ENCODE results near the gene NRF1.
"Not testable (repeated sequence)": the region's sequence is repeated elsewhere in the genome, so short reads cannot be mapped to it uniquely, and the experiment has no call there.

Gene NRF1

GRCh38 chr7:129578829-129579228 lies 32.7 kb upstream of the NRF1 start:
- H3K9me3 ChIP-seq (ENCODE audit: control insufficient read depth, insufficient read depth, low read length) = no peaks in the 10 kb centered on the region; the same call in 1 of the 2 replicates
- H3K27ac ChIP-seq (ENCODE audit: low read length) = no peak overlapping the region
- WGBS (ENCODE audit: insufficient coverage, insufficient read length) = no CpG with 5 or more reads among the region's 12 CpGs

GRCh38 chr7:129586179-129586578 lies 25.3 kb upstream of the NRF1 start:
- no CpG with 5 or more reads among the region's 5 CpGs for WGBS (ENCODE audit: insufficient coverage, insufficient read length)

More at GRCh38 chr7:129578829-129579228, 32.7 kb upstream of the NRF1 start:
- H3K36me3 ChIP-seq (ENCODE audit: control insufficient read depth, insufficient read depth, low read length) = no peaks in the 10 kb centered on the region
- H3K27me3 ChIP-seq (ENCODE audit: control insufficient read depth, insufficient read depth, low read length) = no peaks in the 10 kb centered on the region
- DNase-seq (ENCODE audit: low read depth, low spot score) = no peak
- no peaks in the 10 kb centered on the region for H3K4me1 ChIP-seq (ENCODE audit: control insufficient read depth, insufficient read depth, low read length)
- no peak overlapping the region for H3K4me3 ChIP-seq (ENCODE audit: low read length)

GRCh38 chr7:129588268-129588667 lies 23.3 kb upstream of the NRF1 start:
- H3K27ac ChIP-seq (ENCODE audit: low read length) = no peak overlapping the region
- no peaks in the 10 kb centered on the region for H3K27me3 ChIP-seq (ENCODE audit: control insufficient read depth, insufficient read depth, low read length)
- H3K36me3 ChIP-seq (ENCODE audit: control insufficient read depth, insufficient read depth, low read length) = no peaks in the 10 kb centered on the region
- no peaks in the 10 kb centered on the region for H3K4me1 ChIP-seq (ENCODE audit: control insufficient read depth, insufficient read depth, low read length)
- DNase-seq (ENCODE audit: low read depth, low spot score) = no peak
- no peak overlapping the region for H3K4me3 ChIP-seq (ENCODE audit: low read length)
- no peaks in the 10 kb centered on the region for H3K9me3 ChIP-seq (ENCODE audit: control insufficient read depth, insufficient read depth, low read length)

More at GRCh38 chr7:129586179-129586578, 25.3 kb upstream of the NRF1 start:
- not testable (repeated sequence) for H3K4me1 ChIP-seq (ENCODE audit: control insufficient read depth, insufficient read depth, low read length); H3K36me3 ChIP-seq (ENCODE audit: control insufficient read depth, insufficient read depth, low read length); H3K27me3 ChIP-seq (ENCODE audit: control insufficient read depth, insufficient read depth, low read length); H3K9me3 ChIP-seq (ENCODE audit: control insufficient read depth, insufficient read depth, low read length); H3K27ac ChIP-seq (ENCODE audit: low read length); H3K4me3 ChIP-seq (ENCODE audit: low read length); DNase-seq (ENCODE audit: low read depth, low spot score)

GRCh38 chr7:129591868-129592267 lies 19.7 kb upstream of the NRF1 start:
- WGBS (ENCODE audit: insufficient coverage, insufficient read length) = no CpG with 5 or more reads among the region's 4 CpGs

GRCh38 chr7:129596386-129596785 lies 15.1 kb upstream of the NRF1 start:
- WGBS (ENCODE audit: insufficient coverage, insufficient read length) = no CpG with 5 or more reads among the region's 6 CpGs
- DNase-seq (ENCODE audit: low read depth, low spot score) = not testable (repeated sequence)

More at GRCh38 chr7:129591868-129592267, 19.7 kb upstream of the NRF1 start:
- no peaks in the 10 kb centered on the region for H3K27me3 ChIP-seq (ENCODE audit: control insufficient read depth, insufficient read depth, low read length)
- H3K9me3 ChIP-seq (ENCODE audit: control insufficient read depth, insufficient read depth, low read length) = no peaks in the 10 kb centered on the region
- H3K4me1 ChIP-seq (ENCODE audit: control insufficient read depth, insufficient read depth, low read length) = no peaks in the 10 kb centered on the region
- no peak overlapping the region for H3K27ac ChIP-seq (ENCODE audit: low read length)
- no peak for DNase-seq (ENCODE audit: low read depth, low spot score)
- no peaks in the 10 kb centered on the region for H3K36me3 ChIP-seq (ENCODE audit: control insufficient read depth, insufficient read depth, low read length)
- no peak overlapping the region for H3K4me3 ChIP-seq (ENCODE audit: low read length)

GRCh38 chr7:129597672-129598071 lies 13.8 kb upstream of the NRF1 start:
- H3K36me3 ChIP-seq (ENCODE audit: control insufficient read depth, insufficient read depth, low read length) = no peaks in the 10 kb centered on the region
- no peaks in the 10 kb centered on the region for H3K4me1 ChIP-seq (ENCODE audit: control insufficient read depth, insufficient read depth, low read length)
- H3K4me3 ChIP-seq (ENCODE audit: low read length) = no peak overlapping the region
- no peaks in the 10 kb centered on the region for H3K9me3 ChIP-seq (ENCODE audit: control insufficient read depth, insufficient read depth, low read length)
- no peak overlapping the region for H3K27ac ChIP-seq (ENCODE audit: low read length)
- no peaks in the 10 kb centered on the region for H3K27me3 ChIP-seq (ENCODE audit: control insufficient read depth, insufficient read depth, low read length)
- DNase-seq (ENCODE audit: low read depth, low spot score) = no peak

More at GRCh38 chr7:129596386-129596785, 15.1 kb upstream of the NRF1 start:
- not testable (repeated sequence) for H3K36me3 ChIP-seq (ENCODE audit: control insufficient read depth, insufficient read depth, low read length); H3K9me3 ChIP-seq (ENCODE audit: control insufficient read depth, insufficient read depth, low read length); H3K4me3 ChIP-seq (ENCODE audit: low read length); H3K4me1 ChIP-seq (ENCODE audit: control insufficient read depth, insufficient read depth, low read length); H3K27me3 ChIP-seq (ENCODE audit: control insufficient read depth, insufficient read depth, low read length); H3K27ac ChIP-seq (ENCODE audit: low read length)

GRCh38 chr7:129599174-129599573 lies 12.3 kb upstream of the NRF1 start:
- H3K9me3 ChIP-seq (ENCODE audit: control insufficient read depth, insufficient read depth, low read length) = no peaks in the 10 kb centered on the region
- no peaks in the 10 kb centered on the region for H3K27me3 ChIP-seq (ENCODE audit: control insufficient read depth, insufficient read depth, low read length)
- DNase-seq (ENCODE audit: low read depth, low spot score) = no peak
- no CpG with 5 or more reads among the region's 5 CpGs for WGBS (ENCODE audit: insufficient coverage, insufficient read length)
- H3K4me1 ChIP-seq (ENCODE audit: control insufficient read depth, insufficient read depth, low read length) = no peaks in the 10 kb centered on the region
- H3K27ac ChIP-seq (ENCODE audit: low read length) = no peak overlapping the region
- H3K4me3 ChIP-seq (ENCODE audit: low read length) = no peak overlapping the region
- H3K36me3 ChIP-seq (ENCODE audit: control insufficient read depth, insufficient read depth, low read length) = no peaks in the 10 kb centered on the region

GRCh38 chr7:129603594-129603993 lies 7.9 kb upstream of the NRF1 start:
- DNase-seq (ENCODE audit: low read depth, low spot score); H3K27ac ChIP-seq (ENCODE audit: low read length); H3K9me3 ChIP-seq (ENCODE audit: control insufficient read depth, insufficient read depth, low read length); H3K36me3 ChIP-seq (ENCODE audit: control insufficient read depth, insufficient read depth, low read length); H3K4me1 ChIP-seq (ENCODE audit: control insufficient read depth, insufficient read depth, low read length); H3K4me3 ChIP-seq (ENCODE audit: low read length); H3K27me3 ChIP-seq (ENCODE audit: control insufficient read depth, insufficient read depth, low read length): not testable (repeated sequence)
- no CpG with 5 or more reads among the region's 5 CpGs for WGBS (ENCODE audit: insufficient coverage, insufficient read length)

- WGBS (ENCODE audit: insufficient coverage, insufficient read length) = no CpG with 5 or more reads among the region's 3 CpGs
- H3K27ac ChIP-seq (ENCODE audit: low read length); H3K36me3 ChIP-seq (ENCODE audit: control insufficient read depth, insufficient read depth, low read length); H3K4me3 ChIP-seq (ENCODE audit: low read length); H3K9me3 ChIP-seq (ENCODE audit: control insufficient read depth, insufficient read depth, low read length); DNase-seq (ENCODE audit: low read depth, low spot score); H3K27me3 ChIP-seq (ENCODE audit: control insufficient read depth, insufficient read depth, low read length); H3K4me1 ChIP-seq (ENCODE audit: control insufficient read depth, insufficient read depth, low read length): not testable (repeated sequence)
Measured at GRCh38 chr7:129604021-129604420, 7.5 kb upstream of the NRF1 start.

- H3K27me3 ChIP-seq (ENCODE audit: control insufficient read depth, insufficient read depth, low read length) = no peaks in the 10 kb centered on the region
- no peaks in the 10 kb centered on the region for H3K9me3 ChIP-seq (ENCODE audit: control insufficient read depth, insufficient read depth, low read length)
- H3K4me3 ChIP-seq (ENCODE audit: low read length) = no peak overlapping the region
- WGBS (ENCODE audit: insufficient coverage, insufficient read length) = no CpG with 5 or more reads among the region's 8 CpGs
- H3K4me1 ChIP-seq (ENCODE audit: control insufficient read depth, insufficient read depth, low read length) = no peaks in the 10 kb centered on the region
- no peak for DNase-seq (ENCODE audit: low read depth, low spot score)
- H3K27ac ChIP-seq (ENCODE audit: low read length) = no peak overlapping the region
- H3K36me3 ChIP-seq (ENCODE audit: control insufficient read depth, insufficient read depth, low read length) = peaks cover 5% of the 10 kb centered on the region; the same call in 1 of the 2 replicates
Measured at GRCh38 chr7:129604713-129605437, 6.6 kb upstream of the NRF1 start.

- Histone ChIP-seq H3K36me3 (ENCODE audit: control insufficient read depth, insufficient read depth, low read length) (peaks cover 5% of the 10 kb centered on the region; the same call in 1 of the 2 replicates), H3K4me1 (ENCODE audit: control insufficient read depth, insufficient read depth, low read length) (0 out of 2 replicates have a peak, but pooled peaks cover 1% of the 10 kb centered on the region), H3K27me3 (ENCODE audit: control insufficient read depth, insufficient read depth, low read length) (no peaks in the 10 kb centered on the region), H3K4me3 (ENCODE audit: low read length) (no peak overlapping the region), H3K27ac (ENCODE audit: low read length) (no peak overlapping the region), H3K9me3 (ENCODE audit: control insufficient read depth, insufficient read depth, low read length) (no peaks in the 10 kb centered on the region)
- no peak for DNase-seq (ENCODE audit: low read depth, low spot score)
- no CpG with 5 or more reads among the region's 6 CpGs for WGBS (ENCODE audit: insufficient coverage, insufficient read length)
Measured at GRCh38 chr7:129605960-129606614, 5.4 kb upstream of the NRF1 start.
